GM23338 (cell line): ENCODE results near the gene SYNDIG1.

Experiments
- CREB1 ChIP-seq: fragments of 250-450 bp; sonication (Bioruptor Pico); IDR thresholded peaks from 2 replicates; pipeline ENCODE4 v1.5.0; 2020; ENCODE audit warnings: low read depth, mild to moderate bottlenecking, moderate library complexity
- ETS1 ChIP-seq: IDR thresholded peaks from 2 replicates; pipeline ENCODE4 v1.6.1; 2016; ENCODE audit warnings: antibody characterized with exemption
- EZH2 ChIP-seq: fragments of 200-600 bp; sonication (generic); IDR thresholded peaks from one replicate; pipeline ENCODE4 v1.8.0; 2017; ENCODE audit warnings: antibody characterized with exemption, mild to moderate bottlenecking, low read depth; ENCODE audit not compliant: unreplicated experiment
- EZH2phosphoT487 ChIP-seq: fragments of 200-600 bp; sonication (generic); IDR thresholded peaks from one replicate; pipeline ENCODE4 v1.8.1; 2018; ENCODE audit warnings: antibody characterized with exemption; ENCODE audit not compliant: unreplicated experiment
- JUNB ChIP-seq: IDR thresholded peaks from one replicate; pipeline ENCODE4 v1.6.1; 2016; ENCODE audit warnings: antibody characterized with exemption; ENCODE audit not compliant: unreplicated experiment
- NANOG ChIP-seq: IDR thresholded peaks from 2 replicates; pipeline ENCODE4 v1.6.1; 2016; ENCODE audit warnings: antibody characterized with exemption, borderline replicate concordance
- TF ChIP-seq, protein P1 (sequence below), 2 experiments: fragments of 200-600 bp in 1 of 2; sonication (generic) in 1 of 2; conservative IDR thresholded peaks; 2 replicates each; pipeline versions ENCODE4 v1.5.1 to v1.6.1; 2016 to 2017; ENCODE audit warnings: antibody characterized with exemption in 2 of 2, low read depth in 2 of 2, mild to moderate bottlenecking in 2 of 2, moderate library complexity in 1 of 2

GRCh38 chr20:24450177-24450576, 19.3 kb upstream of the SYNDIG1 start:
- TF ChIP-seq, protein P1, sequence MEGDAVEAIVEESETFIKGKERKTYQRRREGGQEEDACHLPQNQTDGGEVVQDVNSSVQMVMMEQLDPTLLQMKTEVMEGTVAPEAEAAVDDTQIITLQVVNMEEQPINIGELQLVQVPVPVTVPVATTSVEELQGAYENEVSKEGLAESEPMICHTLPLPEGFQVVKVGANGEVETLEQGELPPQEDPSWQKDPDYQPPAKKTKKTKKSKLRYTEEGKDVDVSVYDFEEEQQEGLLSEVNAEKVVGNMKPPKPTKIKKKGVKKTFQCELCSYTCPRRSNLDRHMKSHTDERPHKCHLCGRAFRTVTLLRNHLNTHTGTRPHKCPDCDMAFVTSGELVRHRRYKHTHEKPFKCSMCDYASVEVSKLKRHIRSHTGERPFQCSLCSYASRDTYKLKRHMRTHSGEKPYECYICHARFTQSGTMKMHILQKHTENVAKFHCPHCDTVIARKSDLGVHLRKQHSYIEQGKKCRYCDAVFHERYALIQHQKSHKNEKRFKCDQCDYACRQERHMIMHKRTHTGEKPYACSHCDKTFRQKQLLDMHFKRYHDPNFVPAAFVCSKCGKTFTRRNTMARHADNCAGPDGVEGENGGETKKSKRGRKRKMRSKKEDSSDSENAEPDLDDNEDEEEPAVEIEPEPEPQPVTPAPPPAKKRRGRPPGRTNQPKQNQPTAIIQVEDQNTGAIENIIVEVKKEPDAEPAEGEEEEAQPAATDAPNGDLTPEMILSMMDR (conservative IDR thresholded peaks at IDR 0.05; ENCODE audit: low read depth in 2 of 2), result no peak
- TF ChIP-seq EZH2 (no peak), NANOG (no peak), EZH2phosphoT487 (no peak), ETS1 (no peak), CREB1 (CRISPR knock-in tag) (no peak), JUNB (no peak)
